A673 (cell line): Measurements from ENCODE around the gene KCNK17. TPM values are rescaled to one million over a fixed set of nuclear protein-coding genes. Genes with fewer than 3 reads are reported as not detected.

Experiments
- BruUV-seq: library from RNA; stranded (reverse); fragments of 400-500 nt; replicated peaks from 2 replicates; lab custom pipeline; 2021; lab: Mats Ljungman, UMichigan
- CTCF ChIA-PET: fragments of 300-600 bp; sonication (Branson Sonifier 250); formaldehyde crosslinking; loops from one replicate; lab custom pipeline; 2022; ENCODE audit warnings: antibody characterized with exemption; lab: Charles Lee
- POLR2A ChIA-PET: fragments of 300-600 bp; sonication (Branson Sonifier 250); formaldehyde crosslinking; loops from one replicate; lab custom pipeline; 2022; ENCODE audit warnings: antibody characterized with exemption; ENCODE audit not compliant: low non-redundant PET; lab: Charles Lee
- DNase-seq: peaks from one replicate; pipeline ENCODE4 v3.0.0-alpha.2; 2015; ENCODE audit warnings: low spot score
- H3K27ac ChIP-seq: fragments of 200-600 bp; sonication (generic); 2 replicates; pipeline ENCODE4 v1.5.1; 2016; ENCODE audit warnings: mixed run types, low read depth, mild to moderate bottlenecking, mixed read lengths, antibody characterized with exemption, low read length; ENCODE audit not compliant: poor library complexity, severe bottlenecking
- H3K27me3 ChIP-seq: fragments of 200-600 bp; sonication (generic); replicated peaks from 2 replicates; pipeline ENCODE4 v1.6.1; 2017; ENCODE audit warnings: mixed run types, low read depth, mild to moderate bottlenecking, mixed read lengths, antibody characterized with exemption, low read length; ENCODE audit not compliant: insufficient read depth, poor library complexity
- H3K36me3 ChIP-seq: fragments of 200-600 bp; sonication (generic); 2 replicates; pipeline ENCODE4 v1.6.1; 2016; ENCODE audit warnings: mixed run types, mild to moderate bottlenecking, mixed read lengths, antibody characterized with exemption, low read length; ENCODE audit not compliant: insufficient read depth, poor library complexity, severe bottlenecking
- H3K4me1 ChIP-seq: fragments of 200-600 bp; sonication (generic); 2 replicates; pipeline ENCODE4 v1.6.1; 2017; ENCODE audit warnings: mixed run types, mild to moderate bottlenecking, mixed read lengths, antibody characterized with exemption, low read length; ENCODE audit not compliant: insufficient read depth, poor library complexity, severe bottlenecking
- H3K4me3 ChIP-seq: fragments of 200-600 bp; sonication (generic); 2 replicates; pipeline ENCODE4 v1.5.1; 2016; ENCODE audit warnings: low read depth, mixed run types, mild to moderate bottlenecking, mixed read lengths, low read length; ENCODE audit not compliant: poor library complexity, severe bottlenecking
- H3K9me3 ChIP-seq: fragments of 200-600 bp; sonication (generic); 2 replicates; pipeline ENCODE4 v1.6.1; 2016; ENCODE audit warnings: mixed run types, low read depth, mild to moderate bottlenecking, mixed read lengths, antibody characterized with exemption, low read length; ENCODE audit not compliant: poor library complexity, severe bottlenecking
- EZH2 ChIP-seq: fragments of 200-600 bp; sonication (generic); IDR thresholded peaks from 2 replicates; pipeline ENCODE4 v1.6.1; 2017; ENCODE audit warnings: borderline replicate concordance, low read depth, mild to moderate bottlenecking, mixed read lengths, antibody characterized with exemption, low read length; ENCODE audit not compliant: poor library complexity, severe bottlenecking
- intact Hi-C: fragments of 100-400 bp; cut with micrococcal nuclease; formaldehyde crosslinking; loops from one replicate; pipeline ENCODE4 v1.10.0; 2022; ENCODE audit not compliant: unreplicated experiment
- total RNA-seq: library from RNA; stranded (reverse); gene quantifications from 2 replicates; pipeline ENCODE4 v1.2.3, GENCODE V29; 2021
- TF ChIP-seq, protein P1 (sequence below): fragments of 300-800, 200-600 bp; sonication (generic); conservative IDR thresholded peaks from 2 replicates; pipeline ENCODE4 v1.5.1; 2017; ENCODE audit warnings: low read depth, mild to moderate bottlenecking, antibody characterized with exemption, low read length, moderate library complexity, mixed read lengths

Gene KCNK17
- total RNA-seq, 1 experiment from 2014 or later: not detected

DNA sequence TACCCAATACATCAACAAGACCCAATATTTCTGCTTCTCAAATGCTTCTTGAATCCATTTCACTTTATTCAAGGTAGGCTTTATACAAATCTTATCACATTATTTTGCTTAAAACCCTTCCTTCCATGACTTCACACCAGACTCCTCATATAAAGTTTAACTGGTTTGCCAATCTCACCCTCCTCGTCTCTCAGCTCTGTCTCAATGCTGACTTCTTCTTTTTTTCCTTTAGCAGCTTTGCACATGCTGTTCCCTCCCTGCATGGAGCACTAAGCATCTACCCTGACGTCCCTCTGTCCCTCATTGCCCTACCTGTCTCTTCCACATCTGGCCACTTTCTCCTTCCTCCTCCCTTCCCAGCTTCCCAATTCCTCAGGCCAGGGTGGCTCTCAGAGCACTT is 31.4 kb downstream of the KCNK17 start:
- H3K27me3 ChIP-seq: peaks cover 29% of the 10 kb centered on the region
- intact Hi-C loops: no loop called here
- H3K4me1 ChIP-seq: no peaks in the 10 kb centered on the region
- no peaks in the 10 kb centered on the region for H3K9me3 ChIP-seq
- no peak for TF ChIP-seq EZH2
- TF ChIP-seq, protein P1, sequence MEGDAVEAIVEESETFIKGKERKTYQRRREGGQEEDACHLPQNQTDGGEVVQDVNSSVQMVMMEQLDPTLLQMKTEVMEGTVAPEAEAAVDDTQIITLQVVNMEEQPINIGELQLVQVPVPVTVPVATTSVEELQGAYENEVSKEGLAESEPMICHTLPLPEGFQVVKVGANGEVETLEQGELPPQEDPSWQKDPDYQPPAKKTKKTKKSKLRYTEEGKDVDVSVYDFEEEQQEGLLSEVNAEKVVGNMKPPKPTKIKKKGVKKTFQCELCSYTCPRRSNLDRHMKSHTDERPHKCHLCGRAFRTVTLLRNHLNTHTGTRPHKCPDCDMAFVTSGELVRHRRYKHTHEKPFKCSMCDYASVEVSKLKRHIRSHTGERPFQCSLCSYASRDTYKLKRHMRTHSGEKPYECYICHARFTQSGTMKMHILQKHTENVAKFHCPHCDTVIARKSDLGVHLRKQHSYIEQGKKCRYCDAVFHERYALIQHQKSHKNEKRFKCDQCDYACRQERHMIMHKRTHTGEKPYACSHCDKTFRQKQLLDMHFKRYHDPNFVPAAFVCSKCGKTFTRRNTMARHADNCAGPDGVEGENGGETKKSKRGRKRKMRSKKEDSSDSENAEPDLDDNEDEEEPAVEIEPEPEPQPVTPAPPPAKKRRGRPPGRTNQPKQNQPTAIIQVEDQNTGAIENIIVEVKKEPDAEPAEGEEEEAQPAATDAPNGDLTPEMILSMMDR: no peak
- H3K4me3 ChIP-seq: no peak overlapping the region
- no TSS peak for BruUV-seq
- CTCF ChIA-PET: no interaction called here
- no peak overlapping the region for H3K27ac ChIP-seq
- DNase-seq: no peak
- no peaks in the 10 kb centered on the region for H3K36me3 ChIP-seq
- POLR2A ChIA-PET: no interaction called here

DNA sequence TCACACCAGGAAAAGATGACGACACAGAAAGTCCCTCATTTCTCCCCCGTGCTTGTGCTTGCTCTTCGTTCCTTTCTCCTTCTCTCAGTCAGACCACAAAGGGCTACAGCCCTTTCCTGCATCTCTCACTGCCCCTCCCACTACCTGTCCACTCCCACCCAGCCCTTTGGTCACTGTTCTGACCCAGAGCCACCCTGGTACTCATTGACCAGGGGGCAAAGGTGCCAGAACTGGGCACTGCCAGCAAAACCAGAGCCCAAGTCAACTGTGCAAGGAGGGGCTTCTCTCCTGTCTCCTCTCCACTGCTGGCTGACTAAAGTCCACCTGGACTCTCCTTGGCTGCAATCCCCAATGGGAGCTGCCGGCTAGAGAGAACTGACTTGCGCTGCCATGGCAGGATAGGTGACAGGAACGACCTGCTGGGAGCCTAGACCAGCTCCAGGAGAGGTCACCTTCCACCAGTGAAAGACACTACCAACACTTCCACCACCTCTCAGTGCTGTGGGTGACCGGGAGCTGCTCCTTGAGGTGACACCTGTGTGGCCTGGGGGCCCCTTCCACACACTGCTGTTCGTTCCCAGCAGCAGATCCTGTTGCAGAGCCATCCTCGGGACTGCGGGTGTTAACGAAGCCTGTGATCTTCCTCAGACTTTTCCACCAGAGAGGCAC is 32.8 kb downstream of the KCNK17 start:
- Histone ChIP-seq H3K9me3 (no peaks in the 10 kb centered on the region), H3K4me1 (no peaks in the 10 kb centered on the region), H3K4me3 (no peak overlapping the region), H3K27ac (no peak overlapping the region), H3K36me3 (no peaks in the 10 kb centered on the region), H3K27me3 (peaks cover 31% of the 10 kb centered on the region)
- DNase-seq: no peak
- ChIA-PET CTCF (no interaction called here), POLR2A (no interaction called here)
- intact Hi-C loops: no loop called here
- no TSS peak for BruUV-seq
- TF ChIP-seq, protein P1: no peak
- no peak for TF ChIP-seq EZH2

DNA sequence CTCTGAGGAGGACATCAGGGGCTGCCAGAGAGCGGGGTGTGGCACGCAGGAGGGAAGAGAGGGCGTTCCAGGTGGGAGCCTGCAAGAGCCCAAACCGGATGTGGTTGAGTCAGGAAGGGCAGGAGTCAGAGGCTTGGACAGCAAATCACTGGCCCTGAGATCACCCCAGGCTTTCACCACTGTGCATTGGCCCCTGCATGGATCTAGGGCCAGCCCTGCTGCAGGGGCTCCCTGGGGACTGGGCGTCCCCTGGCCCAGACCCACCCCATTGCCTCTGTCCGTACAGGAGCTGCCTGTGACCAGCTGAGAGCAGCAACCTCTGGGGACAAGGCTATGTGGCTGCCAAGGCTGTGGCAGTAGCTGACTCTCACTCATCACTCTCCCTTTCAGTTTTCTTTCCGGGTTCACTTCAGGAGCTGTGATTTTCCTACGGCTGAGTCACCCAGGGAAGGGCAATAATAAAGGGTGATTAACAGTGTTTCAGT is 33.9 kb downstream of the KCNK17 start:
- H3K9me3 ChIP-seq: no peaks in the 10 kb centered on the region
- H3K36me3 ChIP-seq: no peaks in the 10 kb centered on the region
- H3K4me1 ChIP-seq: no peaks in the 10 kb centered on the region
- CTCF ChIA-PET: no interaction called here
- no peak overlapping the region for H3K27ac ChIP-seq
- peaks cover 34% of the 10 kb centered on the region for H3K27me3 ChIP-seq
- POLR2A ChIA-PET: no interaction called here
- intact Hi-C loops: no loop called here
- BruUV-seq: no TSS peak
- no peak overlapping the region for H3K4me3 ChIP-seq
- TF ChIP-seq, protein P1: no peak
- TF ChIP-seq EZH2: no peak
- DNase-seq: no peak
